Activated naive CD8-positive, alpha-beta T cell treated with anti-CD3 and anti-CD28 coated beads, Interleukin-2, amount 10 ng/mL, durations not matched to agents 7 days and 5 days (primary cell): ENCODE data around the gene GALNT8. TPM values are rescaled to one million over a fixed set of nuclear protein-coding genes. Genes with fewer than 3 reads are reported as not detected.

Experiments
- ATAC-seq: fragments of 150-1000 bp; cut with Tn5 transposase; one replicate; pipeline ENCODE4 v1.10.0; 2021; ENCODE audit warnings: low read depth, moderate library complexity
- POLR2A ChIA-PET: fragments of 350-600 bp; sonication (Branson Sonifier 250); formaldehyde crosslinking; loops from one replicate; lab custom pipeline; 2021; ENCODE audit warnings: antibody characterized with exemption; lab: Charles Lee
- DNase-seq: peaks from one replicate; pipeline ENCODE4 v3.0.0; 2021
- H3K27ac Mint-ChIP-seq: one replicate; pipeline ENCODE4 v1.8.0; 2022; ENCODE audit warnings: mild to moderate bottlenecking, mixed read lengths
- H3K27me3 Mint-ChIP-seq: one replicate; pipeline ENCODE4 v1.8.0; 2022; ENCODE audit warnings: mild to moderate bottlenecking, moderate library complexity, mixed read lengths
- H3K36me3 Mint-ChIP-seq: one replicate; pipeline ENCODE4 v1.8.0; 2021; ENCODE audit warnings: mild to moderate bottlenecking, mixed read lengths
- H3K4me1 Mint-ChIP-seq: one replicate; pipeline ENCODE4 v1.8.0; 2021; ENCODE audit warnings: mixed read lengths
- H3K4me3 Mint-ChIP-seq: one replicate; pipeline ENCODE4 v1.8.0; 2022; ENCODE audit warnings: mild to moderate bottlenecking, moderate library complexity, mixed read lengths
- H3K9me3 Mint-ChIP-seq: one replicate; pipeline ENCODE4 v1.8.0; 2021; ENCODE audit warnings: mixed read lengths
- total RNA-seq, 2 experiments: library from RNA; stranded (reverse); gene quantifications; one replicate each; pipeline ENCODE4 v1.2.3, GENCODE V29; 2021

GALNT8 gene
- total RNA-seq, 2 experiments from 2014 or later = 0.33 to 0.71 TPM

DNA sequence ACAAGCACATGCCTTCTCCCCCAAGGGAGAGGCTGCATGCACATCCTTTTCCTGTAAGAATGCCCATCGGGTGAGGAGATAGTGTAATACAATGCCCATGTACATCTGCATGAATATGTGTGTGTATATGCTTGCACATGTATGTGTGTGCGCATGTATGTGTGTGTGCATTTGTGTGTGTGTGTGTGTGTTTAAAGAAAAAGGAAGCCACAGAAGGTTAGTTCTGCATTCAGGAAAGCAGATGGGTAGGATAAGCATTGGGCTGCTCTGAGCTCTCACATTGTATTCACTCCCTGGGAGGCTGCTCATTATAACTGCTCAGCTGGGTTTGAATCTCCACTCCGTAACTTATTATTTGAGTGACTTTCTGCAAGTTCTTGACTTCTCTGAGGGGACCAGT is 74.3 kb downstream of the GALNT8 start:
- Mint-ChIP-seq H3K36me3 (no peaks in the 10 kb centered on the region), H3K27me3 (peaks cover 31% of the 10 kb centered on the region), H3K9me3 (no peaks in the 10 kb centered on the region), H3K4me3 (no peak overlapping the region), H3K4me1 (no peaks in the 10 kb centered on the region), H3K27ac (no peak overlapping the region)
- ATAC-seq = no peak
- POLR2A ChIA-PET = no interaction called here
- no peak for DNase-seq

DNA sequence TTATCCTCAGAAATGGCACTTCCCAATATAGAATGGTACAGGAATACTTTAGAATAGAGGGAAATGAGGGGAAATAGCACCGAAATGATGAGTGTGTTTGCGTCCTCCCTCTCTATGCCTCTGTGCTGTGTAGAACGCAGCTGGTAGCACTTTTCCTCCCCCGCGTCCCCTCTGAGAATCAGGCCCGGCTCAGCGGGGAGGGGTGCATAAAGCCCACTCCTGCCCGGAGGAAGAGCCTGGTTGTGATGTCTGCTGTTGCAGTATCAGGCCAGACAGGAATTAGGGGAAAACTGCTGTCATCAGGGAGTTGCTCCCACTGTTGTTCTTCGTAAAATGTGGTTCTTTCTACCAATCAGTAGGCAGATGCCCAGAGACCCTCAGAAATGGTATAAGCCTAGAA is 76.0 kb downstream of the GALNT8 start:
- Mint-ChIP-seq H3K4me3 (no peak overlapping the region), H3K9me3 (no peaks in the 10 kb centered on the region), H3K4me1 (no peaks in the 10 kb centered on the region), H3K27ac (no peak overlapping the region), H3K36me3 (no peaks in the 10 kb centered on the region), H3K27me3 (peaks cover 29% of the 10 kb centered on the region)
- POLR2A ChIA-PET = no interaction called here
- no peak for ATAC-seq
- DNase-seq = no peak

DNA sequence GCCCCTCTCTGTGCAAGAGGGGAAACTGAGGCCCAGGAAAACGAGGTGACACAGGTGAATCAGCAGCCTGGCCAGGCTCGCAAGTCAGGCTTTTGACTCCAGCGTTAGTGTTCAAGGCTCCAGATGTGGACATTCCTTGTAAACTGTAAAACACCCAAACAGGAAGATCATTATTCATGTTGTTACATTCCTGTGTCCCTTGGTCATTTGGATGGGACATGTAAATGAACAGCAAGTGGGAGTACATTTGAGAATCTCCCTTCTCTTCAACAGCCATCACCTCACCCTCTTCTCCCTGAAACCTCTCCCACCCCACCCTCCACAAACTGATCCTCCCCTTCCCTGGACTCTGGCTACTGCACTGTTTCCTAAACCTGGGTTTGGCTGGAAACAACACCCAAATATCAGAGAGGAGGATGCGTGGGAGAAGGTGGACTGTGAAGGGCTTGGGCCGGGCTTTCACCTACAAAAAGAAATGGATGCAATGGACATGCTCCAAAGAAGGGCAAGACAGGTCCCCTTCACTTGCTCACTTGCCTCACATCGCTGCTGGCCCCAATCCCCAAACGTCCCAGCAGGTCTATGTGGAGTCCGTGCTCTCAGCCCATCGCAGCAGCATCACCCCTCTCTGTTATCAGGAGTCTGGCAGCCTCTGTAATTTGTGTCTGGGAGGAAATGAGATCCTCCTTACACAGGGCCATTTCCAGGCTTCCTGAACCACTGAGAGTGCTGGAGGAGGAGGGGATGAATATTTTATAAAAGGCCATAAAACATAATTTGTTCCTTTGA is 76.7 kb downstream of the GALNT8 start:
- Mint-ChIP-seq H3K9me3 (no peaks in the 10 kb centered on the region), H3K27me3 (peaks cover 31% of the 10 kb centered on the region), H3K36me3 (no peaks in the 10 kb centered on the region), H3K4me1 (no peaks in the 10 kb centered on the region), H3K4me3 (no peak overlapping the region), H3K27ac (no peak overlapping the region)
- POLR2A ChIA-PET = no interaction called here
- DNase-seq (no peak), ATAC-seq (no peak)

DNA sequence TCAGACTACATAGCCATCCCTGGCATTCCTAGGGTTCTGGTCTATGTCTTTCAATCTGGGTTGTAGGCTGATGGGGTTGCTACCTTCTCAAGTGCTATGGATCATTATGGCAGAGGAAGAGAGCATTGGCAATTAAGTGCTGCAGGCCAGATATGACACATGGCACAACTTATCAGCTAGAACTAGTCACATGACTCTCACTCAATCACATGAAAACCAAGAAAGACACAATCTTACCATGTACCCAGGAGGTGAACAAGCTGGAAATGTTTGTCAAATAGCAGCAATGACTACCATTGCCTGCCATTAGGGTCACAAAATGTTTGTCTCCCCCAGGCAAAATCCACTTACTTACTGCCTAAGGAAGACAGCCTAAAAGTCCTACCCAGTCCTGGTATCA is 80.4 kb downstream of the GALNT8 start:
- no peak for ATAC-seq
- H3K27ac Mint-ChIP-seq = no peak overlapping the region
- DNase-seq = no peak
- peaks cover 5% of the 10 kb centered on the region for H3K36me3 Mint-ChIP-seq
- no peaks in the 10 kb centered on the region for H3K9me3 Mint-ChIP-seq
- no peak overlapping the region for H3K4me3 Mint-ChIP-seq
- no peaks in the 10 kb centered on the region for H3K4me1 Mint-ChIP-seq
- H3K27me3 Mint-ChIP-seq = peaks cover 24% of the 10 kb centered on the region
- POLR2A ChIA-PET = no interaction called here

DNA sequence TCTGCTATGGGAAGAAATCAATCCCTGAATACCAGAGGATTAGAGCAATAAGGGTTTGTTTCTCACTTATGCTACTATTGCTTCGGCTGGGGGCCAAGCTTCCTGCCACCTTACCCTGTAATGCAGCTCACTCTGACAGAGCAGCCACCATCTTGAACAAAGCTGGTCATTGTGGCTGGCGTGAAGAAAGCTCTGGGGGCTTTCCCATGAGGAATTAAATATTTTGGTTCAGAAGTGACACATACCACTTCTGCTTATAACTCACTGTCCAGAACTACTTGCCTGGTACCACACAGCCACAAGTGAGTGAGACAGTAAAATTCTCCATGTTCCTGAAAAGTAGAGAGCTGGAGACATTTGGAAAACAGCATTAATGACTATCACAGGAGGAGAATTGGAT is 82.6 kb downstream of the GALNT8 start:
- Mint-ChIP-seq H3K27ac (no peak overlapping the region), H3K4me3 (no peak overlapping the region), H3K4me1 (peaks cover 17% of the 10 kb centered on the region), H3K27me3 (peaks cover 20% of the 10 kb centered on the region), H3K9me3 (no peaks in the 10 kb centered on the region), H3K36me3 (peaks cover 10% of the 10 kb centered on the region)
- ATAC-seq (no peak), DNase-seq (no peak)
- POLR2A ChIA-PET = no interaction called here

DNA sequence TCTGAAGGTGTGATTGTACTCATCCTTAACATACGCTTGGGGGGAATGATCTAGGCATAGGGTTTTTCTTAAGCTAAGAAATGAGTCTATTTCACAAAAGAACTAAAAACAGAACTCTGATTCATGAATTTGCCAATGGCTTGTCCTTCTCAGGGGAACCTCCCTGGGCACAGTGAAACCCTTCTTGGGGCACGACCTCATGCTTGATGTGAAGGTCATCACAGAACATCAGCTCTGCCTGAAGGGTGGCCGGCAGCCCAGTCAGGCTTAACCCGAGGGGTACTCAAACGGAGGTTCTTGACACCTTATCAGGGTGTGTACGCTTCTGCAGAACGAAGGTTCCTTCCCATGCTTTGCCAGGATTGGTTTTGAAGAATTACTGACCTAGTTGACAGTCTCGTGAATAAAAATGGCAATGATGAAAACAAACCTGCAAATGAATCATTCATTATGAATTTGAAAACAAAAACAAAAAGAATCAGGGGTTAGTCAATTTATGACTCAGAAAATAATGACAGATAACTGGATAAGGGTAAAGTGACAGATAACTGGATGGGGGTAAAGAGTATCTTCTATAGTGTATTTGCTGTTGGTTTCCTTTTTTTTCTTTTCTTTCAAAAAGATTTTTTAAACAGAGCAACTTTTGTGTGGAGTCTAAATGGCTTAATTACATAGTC is 86.4 kb downstream of the GALNT8 start:
- ATAC-seq = no peak
- H3K36me3 Mint-ChIP-seq = peaks cover 25% of the 10 kb centered on the region
- peaks cover 25% of the 10 kb centered on the region for H3K27me3 Mint-ChIP-seq
- DNase-seq = no peak
- POLR2A ChIA-PET = no interaction called here
- H3K4me3 Mint-ChIP-seq = peak overlapping the region; percentile 6
- H3K9me3 Mint-ChIP-seq = no peaks in the 10 kb centered on the region
- peaks cover 29% of the 10 kb centered on the region for H3K4me1 Mint-ChIP-seq
- no peak overlapping the region for H3K27ac Mint-ChIP-seq

DNA sequence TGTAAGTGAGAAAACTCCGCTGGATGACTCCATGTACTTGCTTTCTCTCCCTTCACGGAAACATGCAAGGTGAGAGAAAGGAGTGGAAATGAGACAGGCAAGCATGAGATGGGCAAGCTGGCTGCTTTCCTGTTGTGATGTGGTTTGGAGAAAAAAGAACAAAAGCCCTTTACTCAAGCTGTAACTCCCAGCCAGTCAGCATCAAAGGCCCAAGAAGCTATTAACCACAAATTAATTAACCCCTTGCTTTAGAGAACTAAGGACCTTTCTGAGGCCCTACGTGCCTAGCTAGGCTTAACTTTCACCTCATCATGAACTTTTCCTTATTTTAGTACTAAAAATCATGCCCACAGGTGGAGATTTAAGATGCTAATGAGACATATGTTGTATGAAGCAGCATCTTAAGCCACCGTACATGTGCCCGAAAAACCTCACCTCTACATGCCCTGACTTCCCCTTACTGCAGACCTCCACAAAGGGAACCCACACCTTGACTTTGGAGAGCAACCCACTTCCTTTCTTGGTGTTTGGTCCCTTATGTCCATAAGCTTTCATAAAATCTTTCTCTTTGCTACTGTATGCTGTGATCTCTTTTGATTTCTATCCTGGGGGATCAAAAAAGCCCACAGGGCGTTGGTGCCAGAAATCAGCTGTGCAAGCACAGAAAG is 87.0 kb downstream of the GALNT8 start:
- no peaks in the 10 kb centered on the region for H3K9me3 Mint-ChIP-seq
- H3K4me1 Mint-ChIP-seq = peaks cover 29% of the 10 kb centered on the region
- DNase-seq = no peak
- H3K4me3 Mint-ChIP-seq = peak overlapping the region; percentile 17
- peak overlapping the region; percentile 0 for H3K27ac Mint-ChIP-seq
- peak; percentile 69 for ATAC-seq
- POLR2A ChIA-PET = interaction anchor here (0.5 kb wide), 1 partner anchor 1329 kb away, joined by 4 read pairs; no protein-coding TSS in a partner anchor
- peaks cover 25% of the 10 kb centered on the region for H3K27me3 Mint-ChIP-seq
- peaks cover 26% of the 10 kb centered on the region for H3K36me3 Mint-ChIP-seq

DNA sequence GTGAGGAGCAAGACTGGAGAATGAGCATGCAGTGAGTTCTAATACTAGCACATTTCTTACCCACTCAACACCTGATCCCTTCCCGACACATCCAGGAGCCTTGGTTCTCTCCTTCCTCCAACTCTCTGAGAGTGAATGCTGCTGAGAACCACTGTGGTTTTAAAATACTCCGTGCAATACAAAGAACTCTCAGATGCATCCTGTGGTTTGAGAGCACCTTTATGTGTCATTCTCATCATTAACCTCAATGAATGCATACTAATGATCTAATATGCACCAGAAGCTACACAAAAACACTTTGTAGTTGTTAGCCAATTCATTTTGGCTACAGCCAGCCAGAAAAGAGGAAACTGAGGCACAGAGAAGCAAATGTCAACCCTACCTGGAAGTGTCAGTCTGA is 87.6 kb downstream of the GALNT8 start:
- Mint-ChIP-seq H3K4me3 (peak overlapping the region; percentile 17), H3K36me3 (peaks cover 26% of the 10 kb centered on the region), H3K4me1 (peaks cover 29% of the 10 kb centered on the region), H3K27ac (peak overlapping the region; percentile 0), H3K27me3 (peaks cover 25% of the 10 kb centered on the region), H3K9me3 (no peaks in the 10 kb centered on the region)
- DNase-seq = no peak
- ATAC-seq = peak; percentile 53
- POLR2A ChIA-PET = interaction anchor here (0.5 kb wide), 1 partner anchor 1328 kb away, joined by 4 read pairs; no protein-coding TSS in a partner anchor

DNA sequence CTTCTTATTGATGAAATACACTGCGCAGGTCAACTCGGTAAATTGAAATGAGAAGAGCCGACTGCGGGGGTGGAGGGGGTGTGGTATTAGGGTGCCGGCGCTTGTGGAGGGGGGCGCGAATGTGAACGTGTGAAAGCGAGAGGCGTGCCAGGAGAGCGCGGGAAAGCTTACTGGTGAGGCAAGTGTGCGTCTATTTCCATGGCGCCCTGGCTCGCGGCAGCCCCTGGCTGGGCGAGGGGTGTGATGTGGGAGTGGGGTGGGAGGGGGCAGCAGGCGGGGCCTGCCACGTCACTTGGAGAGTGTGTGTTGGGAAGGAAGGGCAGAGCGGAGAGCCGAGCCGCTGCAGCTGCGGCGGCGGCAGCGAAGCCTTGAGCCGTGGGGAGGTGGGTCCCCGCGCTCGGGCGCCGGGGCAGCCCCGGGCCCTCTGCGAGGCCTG is 88.8 kb downstream of the GALNT8 start:
- Mint-ChIP-seq H3K27me3 (peaks cover 29% of the 10 kb centered on the region), H3K27ac (no peak overlapping the region), H3K9me3 (no peaks in the 10 kb centered on the region), H3K4me3 (peak overlapping the region; percentile 57), H3K4me1 (peaks cover 32% of the 10 kb centered on the region), H3K36me3 (peaks cover 25% of the 10 kb centered on the region)
- ATAC-seq (no peak), DNase-seq (no peak)
- POLR2A ChIA-PET = interaction anchor here (1.4 kb wide), 1 partner anchor 160 kb away, joined by 4 read pairs; the partner anchor contains the start of genes AKAP3 and NDUFA9

DNA sequence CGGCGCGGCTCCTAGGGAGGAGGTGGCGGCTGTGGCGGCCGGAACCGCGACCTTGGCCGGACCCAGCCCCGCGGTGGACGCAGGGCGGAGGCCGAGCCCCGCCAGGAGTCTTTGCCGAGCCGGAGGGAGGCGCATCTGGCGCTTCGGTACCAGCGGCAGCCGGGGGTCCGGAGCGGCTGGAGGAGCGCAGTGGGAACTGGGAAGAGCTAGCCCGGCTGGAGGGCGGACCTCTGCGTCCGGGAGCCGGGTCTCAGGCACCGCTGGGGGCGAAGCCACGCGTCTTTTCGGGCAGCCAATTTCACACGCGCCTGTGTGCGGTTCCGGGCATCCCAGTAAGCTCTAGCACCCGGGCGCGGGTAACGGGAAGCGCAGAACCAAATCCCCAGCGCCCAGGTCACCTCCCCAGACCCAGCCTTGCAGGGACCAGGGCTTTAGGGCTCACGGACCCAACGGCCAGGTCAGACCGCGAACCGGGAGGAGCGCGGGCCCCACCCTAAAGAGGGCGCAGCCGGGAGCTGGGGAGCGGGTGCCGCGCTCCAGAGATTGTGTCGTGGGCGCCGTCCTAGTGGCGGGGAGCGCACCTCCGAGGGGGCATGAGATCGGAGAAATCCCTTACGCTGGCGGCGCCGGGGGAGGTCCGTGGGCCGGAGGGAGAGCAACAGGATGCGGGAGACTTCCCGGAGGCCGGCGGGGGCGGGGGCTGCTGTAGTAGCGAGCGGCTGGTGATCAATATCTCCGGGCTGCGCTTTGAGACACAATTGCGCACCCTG is 89.4 kb downstream of the GALNT8 start:
- peak overlapping the region; percentile 75 for H3K4me3 Mint-ChIP-seq
- H3K4me1 Mint-ChIP-seq = peaks cover 32% of the 10 kb centered on the region
- H3K27ac Mint-ChIP-seq = no peak overlapping the region
- H3K27me3 Mint-ChIP-seq = peaks cover 29% of the 10 kb centered on the region
- POLR2A ChIA-PET = interaction anchor here (1.0 to 1.4 kb wide), 2 partner anchors 20 to 161 kb away, joined by 4 read pairs; partner anchors contain the start of genes AKAP3 and NDUFA9
- ATAC-seq = no peak
- peaks cover 25% of the 10 kb centered on the region for H3K36me3 Mint-ChIP-seq
- DNase-seq = peak; percentile 51
- no peaks in the 10 kb centered on the region for H3K9me3 Mint-ChIP-seq

DNA sequence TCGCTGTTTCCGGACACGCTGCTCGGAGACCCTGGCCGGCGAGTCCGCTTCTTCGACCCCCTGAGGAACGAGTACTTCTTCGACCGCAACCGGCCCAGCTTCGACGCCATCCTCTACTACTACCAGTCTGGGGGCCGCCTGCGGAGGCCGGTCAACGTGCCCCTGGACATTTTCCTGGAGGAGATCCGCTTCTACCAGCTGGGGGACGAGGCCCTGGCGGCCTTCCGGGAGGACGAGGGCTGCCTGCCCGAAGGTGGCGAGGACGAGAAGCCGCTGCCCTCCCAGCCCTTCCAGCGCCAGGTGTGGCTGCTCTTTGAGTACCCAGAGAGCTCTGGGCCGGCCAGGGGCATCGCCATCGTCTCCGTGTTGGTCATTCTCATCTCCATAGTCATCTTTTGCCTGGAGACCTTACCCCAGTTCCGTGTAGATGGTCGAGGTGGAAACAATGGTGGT is 90.0 kb downstream of the GALNT8 start:
- DNase-seq (no peak), ATAC-seq (no peak)
- Mint-ChIP-seq H3K36me3 (peaks cover 22% of the 10 kb centered on the region), H3K27me3 (peaks cover 30% of the 10 kb centered on the region), H3K4me3 (peak overlapping the region; percentile 75), H3K9me3 (no peaks in the 10 kb centered on the region), H3K4me1 (peaks cover 32% of the 10 kb centered on the region), H3K27ac (no peak overlapping the region)
- POLR2A ChIA-PET = interaction anchor here (1.0 kb wide), 1 partner anchor 19 kb away, joined by 4 read pairs; no protein-coding TSS in a partner anchor

DNA sequence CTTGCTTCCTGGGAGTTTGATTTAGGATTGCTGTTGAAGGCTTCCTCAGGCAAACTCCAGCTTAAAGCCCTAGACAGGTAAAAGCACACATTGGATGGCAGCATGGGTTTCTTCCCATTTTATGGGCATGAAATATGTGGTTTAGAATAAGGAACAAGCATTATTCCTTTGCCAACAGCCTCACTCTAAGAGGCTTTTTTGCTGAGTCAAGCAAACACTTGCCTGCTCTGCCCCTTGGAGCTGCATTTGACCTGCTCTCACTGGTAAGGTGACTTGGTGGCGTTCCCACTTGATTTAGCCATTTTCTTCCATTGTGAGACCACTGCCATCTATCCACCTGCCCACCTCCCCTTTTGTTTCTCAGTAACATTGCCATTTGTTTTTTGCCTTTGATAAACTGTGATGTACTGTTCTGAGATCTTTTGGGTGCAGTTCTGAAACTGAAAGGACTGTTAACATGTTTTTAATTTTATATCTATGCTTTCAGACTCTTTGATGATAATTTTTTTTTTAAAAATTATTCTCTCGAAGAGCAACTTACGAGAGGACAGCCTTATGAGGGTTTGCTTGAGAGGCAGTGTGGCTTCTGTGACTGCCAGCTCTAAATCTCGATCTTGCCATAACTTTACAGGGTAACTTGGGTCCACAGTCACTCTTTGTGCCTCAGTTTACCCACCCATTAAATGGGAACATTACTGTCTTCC is 92.6 kb downstream of the GALNT8 start:
- Mint-ChIP-seq H3K36me3 (peaks cover 18% of the 10 kb centered on the region), H3K9me3 (no peaks in the 10 kb centered on the region), H3K27me3 (peaks cover 33% of the 10 kb centered on the region), H3K4me1 (peaks cover 19% of the 10 kb centered on the region), H3K27ac (no peak overlapping the region), H3K4me3 (no peak overlapping the region)
- DNase-seq (no peak), ATAC-seq (no peak)
- POLR2A ChIA-PET = no interaction called here
